ENCODE results near the gene TIMM50.
"Not testable (repeated sequence)": the region's sequence is repeated elsewhere in the genome, so short reads cannot be mapped to it uniquely, and the experiment has no call there.

TIMM50 gene

GRCh38 chr19:39470724-39471339, 9.8 kb upstream of the TIMM50 start:
- DNase-seq, result no peak

DNA sequence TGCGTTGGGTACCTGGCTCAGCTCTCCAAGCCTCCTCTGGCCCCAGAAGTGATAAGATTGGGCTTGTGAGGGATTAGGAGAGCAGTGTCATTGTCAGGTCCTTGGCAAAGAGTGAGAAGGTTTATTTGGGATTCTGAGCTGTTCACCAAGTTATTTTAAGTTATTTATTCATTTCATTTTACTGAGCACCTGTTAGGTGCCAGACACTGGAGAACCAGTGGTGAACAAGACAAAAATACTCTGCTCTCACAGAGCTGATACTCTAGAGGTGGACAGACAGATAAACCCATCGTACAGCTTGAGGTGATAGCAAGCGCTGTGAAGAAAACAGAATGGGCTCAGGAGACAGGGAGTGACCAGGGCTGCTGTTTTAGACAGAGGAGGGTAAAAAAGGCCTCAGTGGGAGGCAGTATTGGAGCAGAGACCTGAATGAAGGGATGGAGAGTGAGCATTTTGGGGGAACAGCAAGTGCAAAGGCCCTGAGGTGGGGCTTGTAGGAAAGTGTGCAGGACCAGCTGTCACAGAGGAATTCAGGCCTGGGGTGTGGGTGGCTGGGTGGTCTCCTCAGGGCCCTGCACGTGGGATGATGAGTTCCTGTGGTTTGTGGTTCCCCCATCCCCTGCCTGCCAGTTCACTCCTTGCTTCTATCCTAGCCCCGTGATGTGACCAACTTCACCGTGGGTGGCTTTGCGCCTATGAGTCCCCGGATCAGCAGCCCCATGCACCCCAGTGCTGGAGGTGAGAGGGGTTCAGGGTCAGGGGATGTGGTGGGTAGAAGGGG, 8.7 kb upstream of the TIMM50 start:
- DNase-seq, result no peak

- no peak for DNase-seq
Measured at GRCh38 chr19:39472746-39473442, 7.7 kb upstream of the TIMM50 start.

- DNase-seq, result no peak
Measured at GRCh38 chr19:39473443-39473960, 7.1 kb upstream of the TIMM50 start.

GRCh38 chr19:39474139-39474620, 6.5 kb upstream of the TIMM50 start:
- peak; percentile 64 for DNase-seq

GRCh38 chr19:39475748-39476147, 4.9 kb upstream of the TIMM50 start:
- no peak for DNase-seq

DNA sequence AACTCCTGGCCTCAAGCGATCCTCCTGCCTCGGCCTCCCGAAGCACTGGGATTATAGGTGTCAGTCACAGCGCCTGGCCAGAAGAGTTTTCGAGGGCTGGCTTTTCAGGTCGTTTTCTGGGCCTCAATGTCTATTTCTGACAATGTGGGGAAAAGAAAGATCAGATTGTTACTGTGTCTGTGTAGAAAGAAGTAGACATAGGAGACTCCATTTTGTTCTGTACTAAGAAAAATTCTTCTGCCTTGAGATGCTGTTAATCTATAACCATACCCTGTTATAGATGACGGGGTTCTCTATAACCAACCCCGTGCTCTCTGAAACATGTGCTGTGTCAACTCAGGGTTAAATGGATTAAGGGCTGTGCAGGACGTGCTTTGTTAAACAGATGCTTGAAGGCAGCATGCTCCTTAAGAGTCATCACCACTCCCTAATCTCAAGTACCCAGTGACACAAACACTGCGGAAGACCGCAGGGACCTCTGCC, 1.3 kb upstream of the TIMM50 start:
- not testable (repeated sequence) for DNase-seq

DNA sequence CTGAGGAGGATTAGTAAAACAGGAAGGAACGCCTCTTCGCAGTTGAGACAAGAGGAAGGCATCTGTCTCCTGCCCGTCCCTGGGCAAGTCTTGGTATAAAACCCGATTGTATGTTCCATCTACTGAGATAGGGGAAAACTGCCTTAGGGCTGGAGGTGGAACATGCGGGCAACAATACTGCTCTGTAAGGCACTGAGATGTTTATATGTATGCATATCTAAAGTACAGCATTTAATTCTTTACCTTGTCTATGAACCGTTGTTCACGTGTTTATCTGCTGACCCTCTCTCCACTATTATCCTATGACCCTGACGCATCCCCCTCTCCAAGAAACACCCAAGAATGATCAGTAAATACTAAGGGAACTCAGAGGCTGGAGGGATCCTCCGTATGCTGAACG, 722 bp upstream of the TIMM50 start:
- DNase-seq, result no peak

DNA sequence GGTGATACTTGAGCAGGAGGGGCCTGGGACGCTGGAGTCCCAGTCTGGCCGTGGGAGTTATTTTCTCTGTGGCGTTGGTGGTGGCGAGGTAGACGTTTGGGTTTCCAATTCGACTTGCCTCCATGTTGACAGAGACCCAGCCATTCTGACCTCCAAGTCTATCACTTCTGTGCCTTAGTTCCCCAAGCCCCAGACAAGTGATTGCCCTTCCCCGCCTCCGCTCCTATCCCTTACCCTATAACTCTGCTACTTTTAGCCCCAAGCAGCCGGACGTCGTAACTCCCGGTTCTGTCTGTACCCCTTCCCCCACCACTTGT, 549 bp downstream of the TIMM50 start:
- DNase-seq, result no peak

- no peak for DNase-seq
Measured at GRCh38 chr19:39481676-39482075, 1.0 kb downstream of the TIMM50 start.

- no peak for DNase-seq
Measured at GRCh38 chr19:39483141-39483540, 2.5 kb downstream of the TIMM50 start.

- no peak for DNase-seq
Measured at GRCh38 chr19:39489756-39490155, 9.1 kb downstream of the TIMM50 start.

DNA sequence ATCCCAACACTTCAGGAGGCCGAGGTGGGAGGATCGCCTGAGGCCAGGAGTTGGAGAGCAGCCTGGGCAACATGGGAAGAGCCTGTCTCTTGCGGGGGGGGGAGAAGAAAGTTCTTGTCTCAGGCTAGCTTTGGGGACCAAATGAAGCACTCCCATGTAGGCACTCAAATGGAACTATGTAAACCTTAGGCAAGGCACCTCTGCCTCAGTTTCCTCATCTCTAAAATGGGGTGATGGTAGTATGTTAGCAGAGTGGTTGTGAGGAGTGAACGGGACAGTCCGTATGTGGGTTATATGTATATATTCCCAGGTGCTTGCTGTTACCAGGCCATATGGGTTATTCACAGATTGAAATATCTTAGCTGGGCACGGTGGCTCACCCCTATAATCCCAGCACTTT, 11.6 kb downstream of the TIMM50 start:
- DNase-seq, result no peak

DNA sequence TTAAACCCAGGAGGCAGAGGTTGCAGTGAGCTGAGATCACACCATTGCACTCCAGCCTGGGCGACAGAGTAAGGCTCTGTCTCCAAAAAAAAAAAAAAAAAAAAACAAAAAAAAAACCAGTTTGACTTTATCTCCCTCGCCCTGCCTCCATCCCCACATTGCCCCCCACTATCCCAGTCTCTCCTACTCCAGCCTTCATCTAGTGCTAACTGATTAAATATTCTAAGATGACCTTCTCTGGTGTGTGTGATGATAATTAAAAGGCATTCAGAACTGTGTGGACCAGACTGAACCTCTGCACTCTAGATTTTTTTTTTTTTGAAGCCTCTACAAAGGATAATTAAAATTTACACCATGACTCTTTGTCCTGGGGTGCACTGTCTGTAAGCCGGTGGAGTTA, 12.2 kb downstream of the TIMM50 start:
- no peak for DNase-seq

DNA sequence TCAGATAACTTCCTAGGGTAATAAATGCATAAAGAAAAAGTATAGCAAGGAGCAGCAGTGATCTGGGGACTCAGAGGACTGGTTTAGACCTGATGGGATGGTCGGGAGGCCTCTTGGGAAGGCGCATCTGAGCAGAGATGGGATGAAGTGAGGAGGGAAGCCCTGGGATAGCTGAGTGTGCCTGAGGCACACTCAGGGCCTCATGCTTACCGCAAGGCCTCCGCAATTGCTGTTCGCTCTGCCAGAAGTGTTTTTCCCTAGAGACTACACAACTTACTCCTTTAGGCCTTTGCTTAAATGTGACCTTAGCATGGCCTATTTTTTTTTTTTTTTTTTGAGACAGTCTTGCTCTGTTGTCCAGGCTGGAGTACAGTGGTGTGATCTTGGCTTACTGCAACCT, 14.0 kb downstream of the TIMM50 start:
- no peak for DNase-seq

DNA sequence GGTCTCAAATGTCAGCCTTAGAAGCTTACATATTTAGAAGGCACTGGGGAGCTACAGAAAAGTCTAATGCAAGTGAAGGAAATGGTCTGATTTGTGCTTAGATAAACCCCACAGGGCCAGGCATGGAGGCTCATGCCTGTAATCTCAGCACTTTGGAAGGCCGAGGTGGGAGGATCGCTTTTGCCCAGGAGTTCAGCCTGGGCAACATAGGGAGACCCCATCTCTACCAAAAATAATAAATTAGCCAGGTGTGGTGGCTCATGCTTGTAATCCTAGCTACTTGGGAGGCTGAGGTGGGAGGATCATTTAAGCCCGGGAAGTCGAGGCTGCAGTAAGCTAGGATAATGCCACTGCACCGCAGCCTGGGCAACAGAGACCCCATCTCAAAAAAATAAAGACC, 15.4 kb downstream of the TIMM50 start:
- no peak for DNase-seq

DNA sequence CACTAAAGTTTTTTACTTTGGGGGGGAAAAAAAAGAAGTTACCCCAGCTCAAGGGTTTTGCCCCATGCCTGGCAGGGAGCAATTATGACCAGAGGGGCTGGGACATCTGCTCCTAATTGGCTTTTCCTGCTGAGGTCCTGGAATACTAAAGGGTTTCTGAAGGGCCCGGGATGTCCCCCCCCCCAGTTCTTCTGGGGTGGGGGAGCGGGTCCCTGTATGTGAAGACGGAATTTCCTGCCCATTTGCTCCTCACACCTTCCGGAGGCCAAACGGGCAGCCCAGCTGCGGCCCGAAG, 17.0 kb downstream of the TIMM50 start:
- DNase-seq, result no peak

DNA sequence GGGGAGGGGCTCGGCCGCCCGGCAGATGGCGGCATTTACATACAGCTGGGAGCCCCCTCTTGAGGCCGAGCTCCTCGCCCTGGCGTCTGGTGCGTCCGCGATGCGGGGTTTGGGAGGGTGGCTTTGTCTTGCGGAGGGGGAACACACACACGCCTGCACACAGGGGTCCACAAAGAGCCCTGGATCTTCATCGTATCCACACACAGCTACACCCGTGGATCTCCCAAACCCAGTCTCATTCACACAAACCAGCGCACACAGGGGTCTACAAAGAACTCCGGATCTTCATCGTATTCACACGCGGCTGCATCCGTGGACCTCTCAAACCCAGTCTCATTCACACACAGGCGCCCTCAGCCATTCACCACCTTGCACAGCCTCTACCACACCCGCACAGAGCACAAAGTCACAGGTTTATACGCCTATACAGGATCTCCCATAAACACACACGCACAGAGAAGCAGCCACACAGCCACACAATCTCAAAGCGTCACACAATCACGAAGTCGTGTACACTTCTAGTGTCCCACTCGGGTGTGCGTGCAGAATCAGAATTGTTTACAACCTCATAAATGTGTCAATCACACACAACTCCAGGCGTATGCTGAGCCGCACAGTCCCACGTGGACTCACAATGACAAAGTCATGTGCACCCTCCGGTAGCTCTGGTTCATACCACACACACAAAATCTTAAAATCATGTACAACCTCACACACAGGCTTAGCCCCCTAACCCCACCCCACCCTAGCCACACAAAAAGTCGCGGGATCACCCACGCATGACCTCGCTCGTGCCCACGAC, 17.6 kb downstream of the TIMM50 start:
- peak; percentile 60 for DNase-seq

DNA sequence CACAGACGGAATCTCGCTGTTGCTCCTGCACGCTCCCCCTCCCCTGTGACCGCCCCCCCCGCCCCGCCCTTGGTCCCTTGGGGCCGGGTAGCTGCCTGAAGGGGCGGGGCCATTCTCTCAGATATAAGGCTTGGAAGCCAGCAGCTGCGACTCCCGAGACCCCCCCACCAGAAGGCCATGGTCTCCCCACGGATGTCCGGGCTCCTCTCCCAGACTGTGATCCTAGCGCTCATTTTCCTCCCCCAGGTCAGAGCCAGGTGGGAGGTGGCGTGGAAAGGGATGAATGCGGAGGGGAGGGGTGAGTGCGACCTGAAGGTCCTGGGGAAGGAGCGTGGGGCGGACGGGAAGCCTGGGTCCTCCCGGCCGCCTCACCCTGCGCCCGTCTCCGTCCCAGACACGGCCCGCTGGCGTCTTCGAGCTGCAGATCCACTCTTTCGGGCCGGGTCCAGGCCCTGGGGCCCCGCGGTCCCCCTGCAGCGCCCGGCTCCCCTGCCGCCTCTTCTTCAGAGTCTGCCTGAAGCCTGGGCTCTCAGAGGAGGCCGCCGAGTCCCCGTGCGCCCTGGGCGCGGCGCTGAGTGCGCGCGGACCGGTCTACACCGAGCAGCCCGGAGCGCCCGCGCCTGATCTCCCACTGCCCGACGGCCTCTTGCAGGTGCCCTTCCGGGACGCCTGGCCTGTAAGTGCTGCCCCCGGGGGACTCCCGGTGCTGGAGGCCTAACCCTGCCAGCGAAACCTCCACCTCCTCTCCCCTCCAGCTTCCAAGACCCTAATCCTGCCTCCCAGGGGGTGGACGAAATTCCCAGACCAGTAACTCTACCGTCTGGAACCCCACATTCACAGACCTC, 18.4 kb downstream of the TIMM50 start, which contains the start of gene DLL3:
Gene DLL3 (plus strand): TSS at position 150 of the 845 bp plus-strand sequence. CDS start 28 bp downstream, at position 178.
- DNase-seq, result no peak

DNA sequence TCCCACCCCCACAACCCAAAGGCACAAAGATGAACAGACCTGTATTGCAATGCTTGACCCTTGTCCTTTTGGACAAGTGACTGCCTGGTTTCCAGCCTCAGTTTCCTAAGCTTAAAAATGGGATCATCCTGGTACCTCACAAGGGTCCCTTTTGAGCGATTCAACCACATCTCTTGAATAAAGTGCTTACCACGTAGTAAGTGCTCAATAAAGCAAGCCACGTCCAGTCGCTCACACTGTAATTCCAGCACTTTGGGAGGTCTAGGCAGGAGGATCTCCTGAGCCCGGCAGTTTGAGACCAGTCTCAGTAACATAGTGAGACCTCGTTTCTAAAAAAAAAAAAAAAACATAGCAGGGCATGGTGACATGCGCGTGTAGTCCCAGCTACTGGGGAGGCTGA, 19.3 kb downstream of the TIMM50 start:
- DNase-seq, result no peak

GRCh38 chr19:39500543-39500942, 19.9 kb downstream of the TIMM50 start:
- no peak for DNase-seq

GRCh38 chr19:39501340-39501739, 20.7 kb downstream of the TIMM50 start:
- DNase-seq, result no peak
